ENCODE measurements around the gene PHACTR1. TPM values are rescaled to one million over a fixed set of nuclear protein-coding genes. Genes with fewer than 3 reads are reported as not detected.

The PHACTR1 gene
- total RNA-seq, 1 donor from 2014 or later: 5.8 TPM

DNA sequence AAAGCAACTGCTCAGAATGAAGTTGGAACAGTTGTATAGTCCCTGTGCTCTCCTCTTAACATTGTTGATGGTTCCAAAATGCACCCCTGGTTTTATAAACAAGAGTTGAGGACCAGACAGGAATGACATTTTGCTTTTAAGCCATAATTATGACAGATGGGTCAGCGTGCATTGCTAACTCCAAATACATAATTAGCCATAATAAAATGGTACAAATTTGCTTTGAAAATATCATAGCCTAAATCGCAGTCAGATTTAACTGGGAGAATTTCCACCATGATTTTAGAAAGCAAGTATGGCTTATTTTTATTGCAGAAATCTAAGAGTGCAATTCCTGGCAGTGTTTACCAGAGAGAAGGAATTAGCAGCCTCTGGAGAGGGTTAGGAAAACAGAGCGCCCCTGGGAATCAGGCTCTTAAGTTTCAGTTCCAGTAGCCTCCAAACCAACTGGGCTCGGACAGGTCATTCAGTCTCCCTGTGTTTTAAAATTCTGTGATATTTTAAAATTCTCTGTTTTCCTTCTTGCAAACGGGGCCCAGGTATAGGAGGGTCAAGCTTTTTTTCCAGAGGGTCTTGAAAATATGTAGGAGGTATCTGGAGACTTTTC, 309.4 kb downstream of the PHACTR1 start:
- DNase-seq (ENCODE audit: low read depth, low spot score): no peak

DNA sequence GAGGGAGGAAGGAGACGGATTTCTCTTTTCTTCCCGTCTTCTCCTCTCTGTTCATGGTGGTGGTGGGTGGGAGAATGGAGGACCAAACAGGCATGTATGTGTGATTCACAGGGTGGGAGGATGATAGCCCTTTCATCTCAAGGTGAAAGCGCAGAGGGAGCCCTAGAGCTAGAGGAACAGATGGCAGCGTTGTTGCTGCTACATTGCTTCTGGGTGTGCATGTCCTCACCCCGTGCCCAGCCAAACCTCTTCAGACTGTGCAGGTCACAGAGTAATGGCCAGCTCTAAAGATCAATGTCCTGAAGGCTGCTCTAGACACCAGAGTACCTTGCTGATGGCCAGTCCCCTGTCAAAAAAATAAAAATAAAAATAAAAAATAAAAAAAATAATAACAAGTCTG, 310.0 kb downstream of the PHACTR1 start:
- no peak for DNase-seq (ENCODE audit: low read depth, low spot score)

GRCh38 chr6:13027207-13027606, 310.6 kb downstream of the PHACTR1 start:
- no peak for DNase-seq (ENCODE audit: low read depth, low spot score)

- no peak for DNase-seq (ENCODE audit: low read depth, low spot score)
Observed at GRCh38 chr6:13030396-13030795, 313.8 kb downstream of the PHACTR1 start.

DNA sequence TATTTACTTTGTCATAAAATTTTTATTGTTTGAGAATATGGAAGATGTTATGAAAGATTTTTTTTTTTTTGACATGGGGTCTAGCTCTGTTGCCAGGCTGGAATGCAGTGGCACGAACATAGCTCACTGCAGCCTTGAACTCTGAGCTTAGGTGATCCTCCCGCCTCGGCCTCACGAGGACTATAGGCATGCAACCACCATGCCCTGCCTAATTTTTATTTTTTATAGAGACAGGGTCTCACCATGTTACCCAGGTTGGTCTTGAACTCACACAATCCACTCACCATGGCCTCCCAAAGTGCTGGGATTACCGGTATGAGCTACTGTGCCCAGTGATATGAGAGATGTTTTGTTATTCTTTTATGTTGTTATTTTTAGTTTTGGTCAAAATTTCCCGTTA, 316.0 kb downstream of the PHACTR1 start:
- DNase-seq (ENCODE audit: low read depth, low spot score): no peak

DNA sequence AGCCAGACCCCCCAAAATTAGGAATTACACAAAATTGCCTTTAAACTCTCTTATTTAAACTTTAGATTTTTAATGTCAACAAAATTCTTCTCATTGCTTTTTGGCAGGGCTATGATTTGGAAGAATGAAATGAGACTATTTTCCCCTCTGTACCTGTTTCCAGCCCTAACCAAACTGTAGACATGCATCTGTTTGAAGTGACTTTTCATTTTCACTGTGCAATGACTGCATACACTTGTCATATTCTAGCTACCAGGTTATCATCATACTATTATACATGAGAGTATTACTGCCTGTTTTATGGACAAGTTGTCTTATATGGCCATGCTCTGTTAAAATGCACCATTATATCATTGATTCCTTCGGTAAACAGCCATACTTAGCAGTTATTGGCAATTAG, 316.6 kb downstream of the PHACTR1 start:
- DNase-seq (ENCODE audit: low read depth, low spot score): no peak

- no peak for DNase-seq (ENCODE audit: low read depth, low spot score)
Observed at GRCh38 chr6:13034316-13034715, 317.7 kb downstream of the PHACTR1 start.

GRCh38 chr6:13035606-13036005, 319.0 kb downstream of the PHACTR1 start:
- no peak for DNase-seq (ENCODE audit: low read depth, low spot score)

DNA sequence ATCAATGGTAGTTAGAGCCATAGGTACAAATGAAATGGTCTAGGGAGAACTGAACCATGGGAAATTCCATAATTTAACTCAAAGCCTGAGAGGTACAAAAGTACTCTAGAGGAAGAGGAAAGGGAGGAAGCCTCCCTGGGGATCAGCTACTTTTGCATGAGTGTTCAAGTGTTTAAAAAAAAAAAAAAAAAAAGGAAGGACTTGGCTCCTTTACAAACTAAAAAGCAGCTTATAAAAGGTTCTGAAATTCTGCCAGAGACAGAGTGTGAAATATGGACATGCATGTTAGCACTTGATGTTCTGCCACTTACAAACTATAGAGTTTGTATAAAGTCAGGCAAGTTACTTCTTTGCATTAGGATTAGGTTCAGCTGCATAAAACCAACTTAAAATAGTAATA, 321.7 kb downstream of the PHACTR1 start:
- DNase-seq (ENCODE audit: low read depth, low spot score): no peak

DNA sequence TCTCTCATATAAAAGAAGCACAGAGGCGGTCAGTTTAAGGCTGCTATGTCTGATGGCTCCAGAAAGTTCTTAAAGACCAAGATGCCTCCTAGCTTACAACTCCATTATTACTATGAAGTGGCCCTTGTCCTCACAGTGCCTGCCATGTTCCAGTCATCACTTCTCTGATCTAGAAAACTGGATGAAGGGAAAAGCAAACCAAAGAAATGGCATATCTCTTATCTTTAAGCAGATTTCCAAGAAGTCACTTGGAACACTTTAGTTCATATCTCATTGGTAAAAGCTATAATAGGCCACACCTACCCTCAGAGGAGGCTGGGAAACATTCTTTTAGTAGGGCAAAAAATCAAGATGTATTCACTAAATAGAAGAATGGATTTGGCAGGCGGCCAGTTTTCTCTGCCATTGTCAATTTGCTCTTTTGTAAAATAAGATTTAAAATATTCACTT, 322.2 kb downstream of the PHACTR1 start:
- DNase-seq (ENCODE audit: low read depth, low spot score): peak; percentile 7

- DNase-seq (ENCODE audit: low read depth, low spot score): no peak
Observed at GRCh38 chr6:13044390-13044789, 327.8 kb downstream of the PHACTR1 start.

DNA sequence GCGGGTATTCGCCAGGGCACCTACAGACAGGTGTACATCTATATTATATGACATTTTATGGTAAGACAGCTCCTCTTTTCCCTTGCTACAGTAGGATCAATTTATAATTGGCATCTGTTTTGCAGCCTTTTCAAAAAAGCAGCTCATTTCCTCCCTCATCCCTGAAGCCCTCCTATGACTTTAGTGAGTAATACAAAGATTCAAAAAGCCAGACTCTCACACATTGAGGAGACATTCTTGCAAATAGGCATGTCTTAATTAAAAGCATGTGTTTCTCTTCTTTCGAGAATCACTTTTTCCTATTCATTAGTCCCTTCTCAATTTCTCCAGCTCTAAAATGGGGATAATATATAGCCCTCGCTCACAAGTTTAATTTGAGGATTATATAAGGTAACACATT, 328.3 kb downstream of the PHACTR1 start:
- no peak for DNase-seq (ENCODE audit: low read depth, low spot score)

DNA sequence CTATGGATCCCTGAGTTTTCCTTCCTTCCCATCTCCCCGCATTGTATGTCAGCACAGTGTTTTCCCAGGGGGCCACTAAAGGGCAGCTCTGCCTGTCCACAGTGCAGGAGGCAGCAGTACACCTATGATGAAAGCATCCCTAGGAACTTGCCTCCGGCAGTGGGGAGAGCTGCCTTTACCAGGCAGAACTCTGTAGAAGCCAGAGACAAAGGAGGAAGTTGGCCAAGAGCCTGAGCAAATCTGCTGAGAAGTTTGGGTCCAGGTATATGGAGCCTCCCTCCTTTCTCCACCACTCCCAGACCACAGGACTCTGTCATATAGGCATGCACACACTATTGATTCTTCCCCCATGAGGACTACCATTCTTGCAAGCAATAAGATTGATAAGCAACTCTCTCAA, 329.1 kb downstream of the PHACTR1 start:
- DNase-seq (ENCODE audit: low read depth, low spot score): no peak

DNA sequence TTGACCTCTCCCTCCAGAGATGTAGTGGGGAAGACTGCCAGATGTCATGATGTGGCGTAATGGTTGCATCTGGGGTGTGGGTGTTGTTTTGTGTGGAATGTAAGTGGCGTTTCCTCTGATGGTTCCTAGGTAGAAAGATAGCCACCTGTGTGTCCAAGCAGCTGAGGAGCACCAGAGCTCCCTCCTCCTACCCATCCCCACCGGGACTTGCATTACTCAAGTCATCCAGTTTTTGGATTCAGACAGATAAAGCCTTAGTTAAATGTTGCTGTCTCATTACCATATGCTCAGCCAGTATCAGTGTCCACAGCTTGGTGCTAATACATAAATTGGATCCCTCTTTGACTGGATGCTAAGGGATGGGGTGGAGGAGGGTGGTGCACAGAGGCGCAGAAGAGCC, 329.5 kb downstream of the PHACTR1 start:
- no peak for DNase-seq (ENCODE audit: low read depth, low spot score)

DNA sequence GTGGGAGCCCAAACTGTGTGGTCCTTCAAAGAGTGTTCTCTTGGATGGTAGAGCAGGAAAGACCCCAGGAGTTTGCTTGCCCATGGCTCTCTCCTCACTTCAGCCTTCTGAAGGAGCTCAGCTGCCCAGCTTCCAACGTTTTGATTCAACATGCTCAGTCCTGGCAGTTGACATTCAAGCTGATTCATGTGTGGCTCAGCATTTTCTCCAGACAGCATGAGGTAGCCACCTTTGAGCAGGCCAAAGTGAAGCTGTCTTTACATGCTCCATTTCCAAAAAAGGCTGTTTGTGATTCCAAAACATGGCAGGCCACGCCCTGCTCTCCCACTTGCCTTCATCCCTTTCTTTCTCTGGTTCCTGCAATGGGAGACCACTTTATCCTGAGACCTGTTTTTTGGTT, 331.5 kb downstream of the PHACTR1 start:
- no peak for DNase-seq (ENCODE audit: low read depth, low spot score)

DNA sequence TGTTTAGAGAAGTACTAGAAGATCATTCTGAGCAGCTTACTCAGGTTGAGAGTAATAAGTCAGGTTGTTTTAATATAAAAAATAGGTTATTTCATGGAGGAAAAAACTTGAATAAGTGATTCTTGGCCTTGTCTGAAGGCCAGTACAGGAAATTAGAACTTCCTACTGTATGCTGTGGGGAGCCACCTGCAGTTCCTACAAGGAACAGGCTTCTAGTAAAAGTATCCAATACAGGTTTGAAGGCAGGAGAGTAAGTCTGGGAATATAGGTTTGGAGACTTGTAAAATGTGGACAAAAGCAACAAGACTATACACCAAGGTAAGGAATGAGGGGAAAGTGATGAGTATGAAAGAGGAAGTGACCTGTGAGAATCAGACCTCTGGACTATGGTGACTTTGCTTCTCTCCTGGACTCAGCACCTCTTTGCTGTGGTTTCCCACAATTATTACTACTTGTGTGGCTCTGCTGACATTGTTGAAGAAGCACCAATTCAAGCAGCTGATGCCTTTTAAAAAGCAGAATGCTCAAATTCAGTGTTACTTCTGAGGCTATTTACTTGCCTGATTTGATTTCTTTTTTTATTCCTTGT, 333.2 kb downstream of the PHACTR1 start:
- DNase-seq (ENCODE audit: low read depth, low spot score): no peak

GRCh38 chr6:13053006-13053461, 336.5 kb downstream of the PHACTR1 start:
- no peak for DNase-seq (ENCODE audit: low read depth, low spot score)

DNA sequence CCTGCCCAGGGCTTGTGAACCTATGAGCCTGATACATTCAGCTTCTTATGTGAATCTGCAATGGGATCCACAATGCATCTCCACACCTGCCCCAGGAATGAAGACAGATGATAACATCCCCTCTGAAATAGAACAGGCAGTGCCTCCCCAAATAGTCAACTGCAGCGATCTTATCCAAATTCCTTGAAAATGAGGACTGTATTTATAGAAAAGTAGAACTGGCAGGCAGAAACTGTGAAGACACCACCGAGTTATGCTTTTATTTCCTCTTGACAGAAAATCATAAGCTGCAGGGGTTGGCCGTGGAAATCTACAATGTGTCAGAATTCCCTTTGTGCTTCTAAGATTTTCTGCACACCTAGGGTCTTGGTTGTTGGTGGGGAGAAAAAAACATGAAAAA, 341.5 kb downstream of the PHACTR1 start:
- DNase-seq (ENCODE audit: low read depth, low spot score): no peak

DNA sequence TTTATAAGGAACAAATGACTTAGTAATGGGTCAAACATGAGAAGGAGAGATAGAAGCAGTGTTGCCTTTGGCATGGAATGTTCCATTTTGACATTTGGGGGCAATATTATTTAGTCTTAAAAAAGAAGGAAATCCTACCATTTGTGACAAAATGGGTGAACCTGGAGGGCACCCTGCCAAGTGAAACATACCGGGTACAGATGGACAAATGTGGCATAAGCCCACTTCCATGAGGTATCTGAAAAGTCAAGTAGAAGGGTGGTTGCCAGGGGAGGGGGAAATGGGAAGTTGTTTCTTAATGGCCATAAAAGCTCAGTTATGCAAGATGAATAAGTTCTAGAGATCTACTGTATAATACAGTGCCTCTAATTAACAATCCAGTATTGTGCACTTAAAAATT, 342.5 kb downstream of the PHACTR1 start:
- no peak for DNase-seq (ENCODE audit: low read depth, low spot score)

DNA sequence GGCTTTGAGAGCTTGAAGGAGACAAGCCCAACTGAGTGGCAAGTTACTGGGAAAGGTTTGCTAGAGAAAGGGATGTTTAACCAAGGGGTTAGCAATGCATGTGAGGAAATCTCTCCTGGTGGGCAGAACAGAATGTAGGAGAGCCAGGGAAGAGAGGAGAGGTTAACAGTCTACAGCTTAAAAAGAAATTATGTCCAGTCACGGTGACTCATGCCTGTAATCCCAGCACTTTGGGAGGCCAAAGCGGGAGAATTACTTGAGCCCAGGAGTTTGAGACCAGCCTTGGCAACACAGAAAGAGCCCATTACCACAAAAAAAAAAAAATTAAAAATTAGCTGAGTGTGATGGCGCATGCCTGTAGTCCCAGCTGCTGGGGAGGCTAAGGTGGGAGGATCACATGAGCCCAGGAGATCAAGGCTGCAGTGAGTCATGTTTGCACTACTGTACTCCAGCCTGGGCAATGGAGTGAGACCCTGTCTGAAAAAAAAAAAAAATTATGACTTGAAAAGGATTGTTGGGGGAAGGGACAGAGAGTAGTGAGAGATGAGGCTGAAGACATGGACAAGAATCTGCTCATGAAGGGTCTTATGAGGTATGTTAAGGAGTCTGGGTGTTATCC, 346.8 kb downstream of the PHACTR1 start:
- DNase-seq (ENCODE audit: low read depth, low spot score): no peak

GRCh38 chr6:13065581-13065980, 349.0 kb downstream of the PHACTR1 start:
- no peak for DNase-seq (ENCODE audit: low read depth, low spot score)

DNA sequence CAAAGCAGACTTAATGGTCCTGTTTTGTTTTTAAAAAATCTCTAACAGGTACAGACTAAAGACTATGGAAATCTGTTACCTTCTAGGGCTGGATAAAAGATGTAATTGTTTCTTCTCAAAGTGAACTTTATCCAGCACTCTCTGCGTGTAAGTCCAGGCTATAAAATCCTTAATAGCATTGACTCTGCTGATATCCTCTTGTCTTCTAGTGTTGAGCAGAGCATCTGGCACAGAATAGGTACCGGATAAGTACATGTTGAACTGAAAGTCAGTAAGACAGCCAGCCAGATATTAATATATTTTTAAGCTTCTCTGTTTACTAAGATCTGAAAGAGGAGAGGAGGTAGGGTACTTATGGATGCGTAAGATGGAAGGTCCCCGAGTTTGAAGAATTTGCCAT, 349.5 kb downstream of the PHACTR1 start:
- no peak for DNase-seq (ENCODE audit: low read depth, low spot score)

GRCh38 chr6:13066820-13067219, 350.3 kb downstream of the PHACTR1 start:
- DNase-seq (ENCODE audit: low read depth, low spot score): no peak

All from pulmonary artery endothelial cell (primary cell).